SK-N-DZ (cell line): Measurements from ENCODE around the gene RCHY1.
"Not testable (repeated sequence)": the region's sequence is repeated elsewhere in the genome, so short reads cannot be mapped to it uniquely, and the experiment has no call there.

Experiments used
- DNase-seq: peaks from one replicate; pipeline ENCODE4 v3.0.0-alpha.2; 2015; ENCODE audit warnings: low spot score

The RCHY1 gene

GRCh38 chr4:75516144-75516543, 1.9 kb upstream of the RCHY1 start:
- no peak for DNase-seq

GRCh38 chr4:75514949-75515612, 878 bp upstream of the RCHY1 start:
- DNase-seq = peak; percentile 2

GRCh38 chr4:75513526-75514130, 575 bp downstream of the RCHY1 start:
- no peak for DNase-seq

- DNase-seq = no peak
Measured at GRCh38 chr4:75512386-75513211, 1.6 kb downstream of the RCHY1 start.

- DNase-seq = no peak
Measured at GRCh38 chr4:75511841-75512240, 2.4 kb downstream of the RCHY1 start.

GRCh38 chr4:75509592-75509991, 4.6 kb downstream of the RCHY1 start:
- not testable (repeated sequence) for DNase-seq

GRCh38 chr4:75505630-75506029, 8.6 kb downstream of the RCHY1 start:
- DNase-seq = no peak

- DNase-seq = no peak
Measured at GRCh38 chr4:75502671-75503070, 11.5 kb downstream of the RCHY1 start.

- no peak for DNase-seq
Measured at GRCh38 chr4:75499900-75500299, 14.3 kb downstream of the RCHY1 start.

- no peak for DNase-seq
Measured at GRCh38 chr4:75498041-75498440, 16.2 kb downstream of the RCHY1 start.

GRCh38 chr4:75497133-75497532, 17.1 kb downstream of the RCHY1 start:
- DNase-seq = no peak

GRCh38 chr4:75496406-75496805, 17.8 kb downstream of the RCHY1 start:
- DNase-seq = no peak

GRCh38 chr4:75495476-75495875, 18.7 kb downstream of the RCHY1 start:
- DNase-seq = no peak

- DNase-seq = no peak
Measured at GRCh38 chr4:75494563-75494962, 19.6 kb downstream of the RCHY1 start.

- DNase-seq = no peak
Measured at GRCh38 chr4:75490155-75490554, 24.0 kb downstream of the RCHY1 start.

GRCh38 chr4:75484190-75484589, 30.0 kb downstream of the RCHY1 start:
- no peak for DNase-seq

- no peak for DNase-seq
Measured at GRCh38 chr4:75477201-75477600, 37.0 kb downstream of the RCHY1 start.

GRCh38 chr4:75470738-75471137, 43.5 kb downstream of the RCHY1 start:
- DNase-seq = no peak

GRCh38 chr4:75469896-75470295, 44.3 kb downstream of the RCHY1 start:
- no peak for DNase-seq

- DNase-seq = no peak
Measured at GRCh38 chr4:75457365-75457764, 56.8 kb downstream of the RCHY1 start.

- DNase-seq = no peak
Measured at GRCh38 chr4:75434105-75434504, 80.1 kb downstream of the RCHY1 start.

- DNase-seq = peak; percentile 1
Measured at GRCh38 chr4:75432683-75433082, 81.5 kb downstream of the RCHY1 start.

GRCh38 chr4:75429208-75429607, 85.0 kb downstream of the RCHY1 start:
- no peak for DNase-seq
